HG03558 (cell line): ENCODE measurements around the gene PRORP.
"Not testable (repeated sequence)": the region's sequence is repeated elsewhere in the genome, so short reads cannot be mapped to it uniquely, and the experiment has no call there.

Source experiments
- ATAC-seq: cut with Tn5 transposase; IDR thresholded peaks from one replicate; pipeline ENCODE4 v1.9.1; 2021; ENCODE audit warnings: moderate number of reproducible peaks; ENCODE audit not compliant: unreplicated experiment; ENCODE audit errors: extremely low read depth

Gene PRORP

DNA sequence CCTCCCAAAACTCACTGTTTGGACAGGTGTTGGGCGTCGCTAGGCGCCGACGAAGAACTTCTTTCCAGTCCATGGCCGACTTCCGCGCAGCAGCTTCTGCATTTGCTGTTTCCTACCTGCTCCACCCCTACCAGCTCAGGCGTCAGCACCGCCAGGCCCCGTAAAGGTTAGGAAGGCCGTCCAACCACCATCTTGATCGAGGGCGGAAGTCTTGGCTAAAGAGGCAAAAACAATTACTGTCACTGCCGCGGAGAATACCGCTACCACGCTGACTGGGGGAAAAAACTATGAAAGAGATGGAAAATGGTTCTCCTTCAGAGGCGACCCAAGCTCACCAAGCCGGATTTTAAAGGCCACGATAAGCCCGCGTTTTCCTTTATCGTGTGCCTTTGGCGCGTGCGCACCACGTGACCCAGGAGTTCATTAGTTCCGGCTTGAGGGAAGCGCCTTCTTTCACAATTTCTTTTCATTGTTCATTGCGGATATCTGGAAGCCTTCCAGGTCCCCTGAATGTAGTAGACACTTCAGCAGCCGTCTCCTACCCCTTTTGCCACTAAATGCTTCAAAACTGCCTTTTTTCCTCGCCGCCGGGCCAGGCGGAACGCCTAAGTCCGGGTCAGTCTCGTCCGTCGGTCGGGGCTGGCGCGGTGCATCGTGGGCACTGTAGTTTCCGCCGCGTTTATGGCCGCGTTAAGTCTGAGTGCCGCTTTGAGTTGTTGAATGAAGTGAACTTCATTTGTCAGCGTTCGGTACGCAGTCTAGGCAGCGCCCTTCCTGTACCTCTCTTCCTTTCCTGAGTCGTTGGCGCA lies at the start of gene PRORP, which contains the start of gene PPP2R3C:
TSS of gene PRORP (plus strand) at position 666 of the 809 bp plus-strand sequence. CDS start 694 bp downstream, outside the sequence.
TSS of gene PPP2R3C (minus strand) at position 104 of the 809 bp plus-strand sequence. CDS start at position 73, 31 bp downstream.
- ATAC-seq = peak; percentile 67

- no peak for ATAC-seq
These were observed 48.9 kb upstream of the PRORP start for GRCh38 chr14:35073486-35073885.

DNA sequence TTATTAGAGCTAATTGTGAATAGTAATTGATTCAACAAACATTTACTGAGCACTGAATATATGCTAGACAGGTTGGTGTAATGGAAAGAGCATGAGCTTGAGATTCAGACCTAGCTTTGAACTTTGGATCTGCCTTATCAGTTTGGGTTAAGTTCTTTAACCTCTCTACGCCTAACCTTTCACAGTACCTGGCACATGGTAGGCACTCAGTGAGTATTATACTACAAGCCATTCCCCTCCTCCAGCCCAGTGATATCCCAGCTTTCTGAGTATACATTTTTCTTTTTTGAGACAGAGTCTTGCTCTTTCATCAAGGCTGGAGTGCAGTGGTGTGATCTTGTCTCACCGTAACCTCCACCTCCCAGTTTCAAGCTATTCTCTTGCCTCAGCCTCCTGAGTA lies 44.3 kb upstream of the PRORP start:
- ATAC-seq = no peak

GRCh38 chr14:35079742-35080141 lies 42.6 kb upstream of the PRORP start:
- no peak for ATAC-seq

GRCh38 chr14:35083530-35084150 lies 38.7 kb upstream of the PRORP start:
- no peak for ATAC-seq

DNA sequence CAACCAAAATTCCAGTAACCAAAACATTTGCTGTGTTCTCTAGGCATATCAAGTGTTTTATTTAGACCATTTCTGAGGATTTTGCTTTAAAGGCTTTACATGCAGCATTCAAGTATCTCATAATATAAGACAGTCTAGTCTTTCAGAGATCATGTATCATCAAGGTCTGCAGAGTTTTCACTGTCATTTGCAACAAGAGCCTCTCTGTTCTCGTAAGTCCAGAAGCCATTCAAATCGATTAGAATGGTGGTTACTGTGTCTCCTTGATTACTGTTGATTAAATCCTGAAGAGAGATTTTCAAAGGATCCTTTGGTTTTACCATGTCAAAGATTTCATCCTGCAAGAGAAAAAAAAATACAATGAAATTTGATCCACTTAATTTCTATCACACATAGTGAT lies 36.9 kb upstream of the PRORP start:
- no peak for ATAC-seq

GRCh38 chr14:35088514-35088913 lies 33.8 kb upstream of the PRORP start:
- ATAC-seq = no peak

DNA sequence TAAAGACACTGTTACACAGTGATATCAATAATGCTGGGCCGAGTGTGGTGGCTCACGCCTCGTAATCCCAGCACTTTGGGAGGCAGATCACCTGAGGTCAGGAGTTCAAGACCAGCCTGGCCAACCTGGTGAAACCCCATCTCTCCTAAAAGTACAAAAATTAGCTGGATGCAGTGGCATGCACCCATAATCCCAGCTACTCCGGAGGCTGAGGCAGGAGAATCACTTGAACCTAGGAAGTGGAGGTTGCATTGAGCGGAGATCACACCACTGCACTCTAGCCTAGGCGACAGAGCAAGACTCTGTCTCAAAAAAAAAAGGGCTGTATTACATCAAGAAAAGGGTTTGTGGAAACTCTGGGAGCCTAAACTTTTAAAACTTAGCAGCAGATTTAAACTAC lies 27.7 kb upstream of the PRORP start:
- ATAC-seq = not testable (repeated sequence)

GRCh38 chr14:35107866-35108265 lies 14.5 kb upstream of the PRORP start:
- ATAC-seq = no peak

DNA sequence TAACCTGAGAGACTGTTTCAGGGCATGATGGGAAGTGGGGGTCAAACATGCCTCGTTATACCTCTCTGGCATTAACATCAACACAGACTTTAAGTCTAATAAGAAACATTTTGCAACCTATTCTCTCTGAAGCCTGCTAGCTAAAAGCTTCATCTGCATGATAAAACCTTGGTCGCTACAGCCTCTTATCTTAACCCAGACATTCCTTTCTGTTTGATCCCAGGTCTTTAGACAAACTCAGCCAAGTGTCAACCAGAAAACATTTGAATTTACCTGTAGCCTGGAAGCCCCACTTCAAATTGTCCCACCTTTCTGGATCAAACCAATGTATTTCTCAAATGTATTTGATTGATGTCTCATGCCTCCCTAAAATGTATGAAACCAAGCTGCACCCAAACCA lies 9.7 kb upstream of the PRORP start:
- ATAC-seq = no peak

DNA sequence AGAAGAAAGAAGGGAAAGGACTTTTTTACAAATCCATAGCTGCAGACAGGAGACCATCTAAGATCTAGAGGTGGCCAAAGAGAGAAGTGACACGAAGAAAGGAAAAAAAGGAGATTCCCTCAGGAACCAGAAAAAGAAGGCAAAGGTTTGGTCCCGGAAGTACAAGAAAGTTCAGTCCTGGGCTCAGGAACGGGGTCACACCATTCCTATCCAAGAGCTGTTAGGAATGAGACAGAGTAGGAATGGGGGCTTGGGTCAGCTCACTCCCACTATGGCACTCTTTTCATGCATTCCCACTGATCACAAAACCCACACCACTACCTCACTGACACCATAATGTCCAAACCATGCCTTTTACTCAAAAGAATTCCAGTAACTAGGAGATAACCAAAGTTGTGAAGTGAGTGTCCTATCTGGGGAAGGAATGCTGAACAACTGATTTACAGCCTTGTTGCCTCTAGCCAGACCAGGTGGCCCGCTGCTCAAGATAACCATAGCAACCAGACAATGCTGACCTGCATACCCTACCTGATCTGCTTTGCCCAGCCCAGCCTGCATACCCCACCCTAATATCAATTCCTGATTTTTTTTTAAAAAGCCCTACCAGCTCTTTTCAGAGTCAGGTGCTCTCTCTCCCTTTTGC lies 8.9 kb upstream of the PRORP start:
- ATAC-seq = no peak

- no peak for ATAC-seq
These were observed 8.3 kb upstream of the PRORP start for GRCh38 chr14:35114036-35114435.

- no peak for ATAC-seq
These were observed 6.1 kb upstream of the PRORP start for GRCh38 chr14:35116242-35116641.

- no peak for ATAC-seq
These were observed 5.2 kb upstream of the PRORP start for GRCh38 chr14:35117112-35117511.

- ATAC-seq = no peak
These were observed 1.1 kb upstream of the PRORP start for GRCh38 chr14:35121026-35121886.

DNA sequence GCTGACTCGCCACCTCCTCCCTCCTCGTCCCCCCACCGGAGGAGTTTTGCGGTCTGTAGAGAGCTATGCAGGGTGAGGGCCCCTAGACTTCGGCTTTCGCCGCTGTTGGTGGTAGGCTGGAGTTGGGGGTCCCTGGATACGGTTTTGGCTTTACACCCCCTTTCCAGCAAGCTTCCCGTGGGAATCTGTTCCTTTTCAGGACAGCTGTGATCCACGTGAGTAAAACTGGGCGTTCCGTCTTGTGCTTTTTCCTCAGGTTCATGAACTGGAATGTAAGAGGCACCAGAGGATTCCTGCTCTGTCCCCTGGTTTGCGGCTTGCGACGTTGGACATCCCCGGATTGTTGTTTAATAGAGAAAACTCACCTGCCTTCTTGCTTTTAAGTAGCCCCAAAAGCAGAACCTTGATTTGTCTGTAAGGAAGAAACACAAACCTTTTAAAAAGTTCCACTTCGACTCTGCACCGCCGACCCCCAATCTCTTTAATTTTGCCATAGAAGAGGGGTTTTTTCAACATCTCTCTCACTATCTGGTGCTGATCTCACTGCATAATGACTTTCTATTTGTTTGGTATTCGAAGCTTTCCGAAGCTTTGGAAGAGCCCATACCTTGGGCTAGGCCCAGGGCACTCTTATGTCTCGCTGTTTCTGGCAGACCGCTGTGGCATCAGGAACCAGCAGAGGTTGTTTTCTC lies 490 bp downstream of the PRORP start:
- no peak for ATAC-seq

DNA sequence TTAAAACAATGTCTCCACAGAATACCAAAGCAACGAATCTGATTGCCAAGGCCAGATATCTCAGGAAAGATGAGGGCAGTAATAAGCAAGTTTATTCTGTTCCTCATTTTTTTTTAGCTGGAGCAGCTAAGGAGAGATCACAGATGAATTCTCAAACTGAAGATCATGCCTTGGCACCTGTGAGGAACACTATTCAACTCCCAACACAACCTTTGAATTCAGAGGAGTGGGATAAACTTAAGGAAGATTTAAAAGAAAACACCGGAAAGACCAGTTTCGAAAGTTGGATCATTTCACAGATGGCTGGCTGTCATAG lies 994 bp downstream of the PRORP start:
- no peak for ATAC-seq

DNA sequence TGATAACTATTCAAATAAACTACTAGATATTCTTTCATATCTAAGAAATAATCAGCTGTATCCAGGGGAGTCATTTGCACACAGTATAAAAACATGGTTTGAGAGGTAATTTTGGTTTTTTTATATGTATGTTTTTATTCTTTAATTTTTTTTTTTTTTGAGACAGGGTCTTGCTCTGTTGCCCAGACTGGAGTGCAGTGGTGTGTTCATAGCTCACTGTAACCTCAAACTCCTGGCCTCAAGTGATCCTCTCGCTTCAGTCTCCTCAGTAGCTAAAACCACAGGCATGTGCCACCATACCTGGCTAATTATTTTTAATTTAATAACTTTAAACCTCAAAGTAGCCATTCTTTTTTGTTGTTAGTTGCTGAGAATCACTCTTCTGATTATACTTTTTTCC lies 1.8 kb downstream of the PRORP start:
- no peak for ATAC-seq

DNA sequence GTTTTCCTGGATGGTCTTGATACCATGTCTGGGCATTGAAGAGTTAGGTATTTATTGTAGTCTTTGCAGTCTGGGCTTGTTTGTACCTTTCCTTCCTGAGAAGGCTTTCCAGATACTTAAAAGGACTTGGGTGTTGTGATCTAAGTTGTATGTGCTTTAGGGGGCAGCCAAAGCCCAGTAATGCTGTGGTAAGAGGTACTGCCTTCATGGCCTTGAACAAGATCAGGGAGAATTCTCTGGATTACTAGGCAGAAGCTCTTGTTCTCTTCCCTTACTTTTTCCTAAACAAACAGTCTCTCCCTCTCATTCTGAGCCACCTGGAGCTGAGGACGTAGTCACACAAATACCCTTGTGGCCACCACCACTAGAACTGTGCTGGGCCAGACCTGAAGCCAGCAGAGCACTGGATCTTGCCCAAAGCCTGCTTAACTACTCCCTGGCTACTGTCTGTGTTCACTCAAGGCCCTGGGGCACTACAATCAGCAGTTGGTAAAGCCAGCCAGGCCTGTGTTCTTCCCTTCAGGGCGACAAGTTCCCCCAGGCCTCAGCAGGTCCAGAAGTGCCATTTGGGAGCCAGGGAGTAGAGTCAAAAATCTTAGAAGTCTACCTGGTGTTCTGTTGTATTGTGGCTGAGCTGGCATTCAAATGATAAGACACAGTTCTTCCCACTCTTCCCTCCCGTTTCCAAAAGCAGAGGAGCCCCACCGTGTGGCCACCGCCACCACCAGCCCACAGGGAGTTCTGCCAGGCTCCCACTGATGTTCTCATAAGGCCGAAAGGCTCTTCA lies 11.4 kb downstream of the PRORP start:
- ATAC-seq = no peak
